Natural killer cell (primary cell): ENCODE measurements around the gene SSNA1. TPM values are rescaled to one million over a fixed set of nuclear protein-coding genes. Genes with fewer than 3 reads are reported as not detected.

Experiments used
- ATAC-seq, 3 donors: fragments of 150-1000 bp in 2 of 3; fragments of 200-7000 bp in 1 of 3; cut with Tn5 transposase; 1 replicate in 1 of 3; 2 replicates in 2 of 3; pipeline ENCODE4 v1.10.0; 2021; ENCODE audit warnings: mild to moderate bottlenecking in 2 of 3, moderate library complexity in 2 of 3
- DNase-seq, 2 donors: peaks; one replicate each; pipeline versions ENCODE4 v3.0.0 to v3.0.0-alpha.2; 2013 to 2021; ENCODE audit warnings: mixed read lengths in 1 of 2
- H3K27ac ChIP-seq: one replicate; pipeline ENCODE4 v1.5.1; 2013; ENCODE audit warnings: mild to moderate bottlenecking, low read length
- H3K27me3 ChIP-seq: one replicate; pipeline ENCODE4 v1.6.1; 2013; ENCODE audit warnings: low read length; ENCODE audit not compliant: control insufficient read depth, insufficient read depth
- H3K36me3 ChIP-seq: one replicate; pipeline ENCODE4 v1.6.1; 2013; ENCODE audit warnings: low read length; ENCODE audit not compliant: control insufficient read depth, insufficient read depth
- H3K4me1 ChIP-seq: one replicate; pipeline ENCODE4 v1.6.1; 2013; ENCODE audit warnings: low read length; ENCODE audit not compliant: control insufficient read depth, insufficient read depth
- H3K4me3 ChIP-seq: one replicate; pipeline ENCODE4 v1.5.1; 2013; ENCODE audit warnings: low read length
- H3K9me3 ChIP-seq: one replicate; pipeline ENCODE4 v1.6.1; 2013; ENCODE audit warnings: low read length; ENCODE audit not compliant: control insufficient read depth, insufficient read depth
- H3K27ac Mint-ChIP-seq, 2 donors: one replicate each; pipeline ENCODE4 v1.8.0; 2022; ENCODE audit warnings: mild to moderate bottlenecking in 2 of 2, mixed read lengths in 2 of 2, moderate library complexity in 1 of 2
- H3K27me3 Mint-ChIP-seq, 2 donors: one replicate each; pipeline ENCODE4 v1.8.0; 2022; ENCODE audit warnings: low read depth in 2 of 2, mixed read lengths in 2 of 2
- H3K36me3 Mint-ChIP-seq: one replicate; pipeline ENCODE4 v1.8.0; 2022; ENCODE audit warnings: mixed read lengths
- H3K4me1 Mint-ChIP-seq, 2 donors: one replicate each; pipeline ENCODE4 v1.8.0; 2022; ENCODE audit warnings: mixed read lengths in 2 of 2
- H3K4me3 Mint-ChIP-seq: one replicate; pipeline ENCODE4 v1.8.0; 2022; ENCODE audit warnings: mild to moderate bottlenecking, moderate library complexity, mixed read lengths
- H3K9me3 Mint-ChIP-seq, 2 donors: one replicate each; pipeline ENCODE4 v1.8.0; 2022; ENCODE audit warnings: mixed read lengths in 2 of 2
- WGBS: methylation state at CpG from one replicate; pipeline ENCODE4 v1.1.7; 2013; ENCODE audit warnings: missing lambda C conversion rate; ENCODE audit not compliant: insufficient coverage; 5-methylcytosine and 5-hydroxymethylcytosine counted together
- intact Hi-C: fragments of 100-400 bp; cut with micrococcal nuclease; formaldehyde crosslinking; loops from one replicate; pipeline ENCODE4 v1.14.2; 2022
- total RNA-seq, 4 donors: library from RNA; stranded (reverse); fragments of 120-200 nt in 1 of 4; gene quantifications; one replicate each; pipeline versions ENCODE4 v1.2.3 to v1.2.4, GENCODE V29; 2013 to 2022
- TF ChIP-seq, protein P1 (sequence below): fragments of 200-600 bp; IDR thresholded peaks from one replicate; pipeline ENCODE4 v1.8.0; 2022; ENCODE audit warnings: antibody characterized with exemption

Gene SSNA1
- total RNA-seq, 3 donors from 2014 or later (not counting 1 experiment from before 2014, with no cell fraction given), result 45.1 to 53.5 (median 52.2) TPM

DNA sequence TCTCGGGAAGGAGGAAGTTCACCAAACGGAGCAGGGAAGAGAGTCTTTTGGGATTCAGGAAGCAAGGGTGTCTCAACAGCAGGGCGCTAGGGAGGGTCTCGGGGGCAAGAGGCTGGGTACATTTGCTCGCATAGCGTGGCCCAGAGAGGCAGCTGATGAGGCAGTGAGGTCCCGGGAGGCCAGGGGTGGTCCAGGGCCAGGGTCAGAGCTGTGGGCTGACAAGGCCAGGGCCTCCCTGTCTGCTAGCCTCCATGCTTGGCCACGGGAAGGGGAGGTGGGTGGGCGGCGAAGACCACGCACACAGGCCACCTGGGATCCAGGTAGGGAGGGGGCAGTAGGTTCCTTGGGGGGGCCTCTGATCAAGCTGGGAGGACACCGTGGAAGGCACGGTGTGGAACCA lies 23.1 kb downstream of the SSNA1 start:
- DNase-seq, result no peak
- Histone ChIP-seq H3K4me1 (peaks cover 6% of the 10 kb centered on the region), H3K27ac (no peak overlapping the region), H3K9me3 (no peaks in the 10 kb centered on the region), H3K27me3 (no peaks in the 10 kb centered on the region), H3K36me3 (no peaks in the 10 kb centered on the region), H3K4me3 (no peak overlapping the region)
- Mint-ChIP-seq H3K27me3 (no peaks in the 10 kb centered on the region), H3K4me3 (no peak overlapping the region), H3K9me3 (no peaks in the 10 kb centered on the region), H3K27ac (no peak overlapping the region), H3K4me1 (peaks cover 16% of the 10 kb centered on the region in 2 donors), H3K36me3 (no peaks in the 10 kb centered on the region)
- intact Hi-C loops, result no loop called here
- no peak for ATAC-seq
- TF ChIP-seq, protein P1, sequence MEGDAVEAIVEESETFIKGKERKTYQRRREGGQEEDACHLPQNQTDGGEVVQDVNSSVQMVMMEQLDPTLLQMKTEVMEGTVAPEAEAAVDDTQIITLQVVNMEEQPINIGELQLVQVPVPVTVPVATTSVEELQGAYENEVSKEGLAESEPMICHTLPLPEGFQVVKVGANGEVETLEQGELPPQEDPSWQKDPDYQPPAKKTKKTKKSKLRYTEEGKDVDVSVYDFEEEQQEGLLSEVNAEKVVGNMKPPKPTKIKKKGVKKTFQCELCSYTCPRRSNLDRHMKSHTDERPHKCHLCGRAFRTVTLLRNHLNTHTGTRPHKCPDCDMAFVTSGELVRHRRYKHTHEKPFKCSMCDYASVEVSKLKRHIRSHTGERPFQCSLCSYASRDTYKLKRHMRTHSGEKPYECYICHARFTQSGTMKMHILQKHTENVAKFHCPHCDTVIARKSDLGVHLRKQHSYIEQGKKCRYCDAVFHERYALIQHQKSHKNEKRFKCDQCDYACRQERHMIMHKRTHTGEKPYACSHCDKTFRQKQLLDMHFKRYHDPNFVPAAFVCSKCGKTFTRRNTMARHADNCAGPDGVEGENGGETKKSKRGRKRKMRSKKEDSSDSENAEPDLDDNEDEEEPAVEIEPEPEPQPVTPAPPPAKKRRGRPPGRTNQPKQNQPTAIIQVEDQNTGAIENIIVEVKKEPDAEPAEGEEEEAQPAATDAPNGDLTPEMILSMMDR, result no peak
- WGBS, result 88% methylated on average over 13 of the region's 13 CpGs

DNA sequence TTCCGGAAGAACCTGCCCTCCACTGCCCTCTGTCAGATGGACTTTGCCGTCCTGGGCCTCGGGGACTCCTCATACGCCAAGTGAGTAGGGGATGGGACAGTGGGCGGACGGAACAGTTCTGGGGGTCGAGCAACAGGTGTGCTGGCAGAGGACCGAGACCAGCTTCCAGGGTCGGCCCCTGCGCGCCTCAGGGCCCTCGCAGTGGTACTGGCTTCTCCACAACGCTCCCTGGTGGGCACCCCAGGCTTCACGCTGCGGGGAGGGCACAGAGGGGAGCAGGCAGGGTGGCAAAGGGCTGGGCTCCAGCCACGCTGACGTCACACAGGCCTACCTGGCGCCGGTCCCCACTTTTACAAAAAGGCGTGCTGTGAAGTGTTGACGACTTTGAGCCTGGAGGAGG lies 24.0 kb downstream of the SSNA1 start:
- DNase-seq (no peak), ATAC-seq (no peak)
- H3K27ac ChIP-seq, result no peak overlapping the region
- intact Hi-C loops, result no loop called here
- no peaks in the 10 kb centered on the region for H3K36me3 ChIP-seq
- WGBS, result 94% methylated on average over 21 of the region's 21 CpGs
- no peaks in the 10 kb centered on the region for H3K9me3 ChIP-seq
- H3K36me3 Mint-ChIP-seq, result no peaks in the 10 kb centered on the region
- H3K9me3 Mint-ChIP-seq, result no peaks in the 10 kb centered on the region
- TF ChIP-seq, protein P1, result no peak
- H3K27me3 ChIP-seq, result no peaks in the 10 kb centered on the region
- no peak overlapping the region for H3K27ac Mint-ChIP-seq
- no peak overlapping the region for H3K4me3 ChIP-seq
- H3K4me1 ChIP-seq, result no peaks in the 10 kb centered on the region
- peaks cover 6% of the 10 kb centered on the region in 2 donors for H3K4me1 Mint-ChIP-seq
- H3K4me3 Mint-ChIP-seq, result no peak overlapping the region
- no peaks in the 10 kb centered on the region for H3K27me3 Mint-ChIP-seq

DNA sequence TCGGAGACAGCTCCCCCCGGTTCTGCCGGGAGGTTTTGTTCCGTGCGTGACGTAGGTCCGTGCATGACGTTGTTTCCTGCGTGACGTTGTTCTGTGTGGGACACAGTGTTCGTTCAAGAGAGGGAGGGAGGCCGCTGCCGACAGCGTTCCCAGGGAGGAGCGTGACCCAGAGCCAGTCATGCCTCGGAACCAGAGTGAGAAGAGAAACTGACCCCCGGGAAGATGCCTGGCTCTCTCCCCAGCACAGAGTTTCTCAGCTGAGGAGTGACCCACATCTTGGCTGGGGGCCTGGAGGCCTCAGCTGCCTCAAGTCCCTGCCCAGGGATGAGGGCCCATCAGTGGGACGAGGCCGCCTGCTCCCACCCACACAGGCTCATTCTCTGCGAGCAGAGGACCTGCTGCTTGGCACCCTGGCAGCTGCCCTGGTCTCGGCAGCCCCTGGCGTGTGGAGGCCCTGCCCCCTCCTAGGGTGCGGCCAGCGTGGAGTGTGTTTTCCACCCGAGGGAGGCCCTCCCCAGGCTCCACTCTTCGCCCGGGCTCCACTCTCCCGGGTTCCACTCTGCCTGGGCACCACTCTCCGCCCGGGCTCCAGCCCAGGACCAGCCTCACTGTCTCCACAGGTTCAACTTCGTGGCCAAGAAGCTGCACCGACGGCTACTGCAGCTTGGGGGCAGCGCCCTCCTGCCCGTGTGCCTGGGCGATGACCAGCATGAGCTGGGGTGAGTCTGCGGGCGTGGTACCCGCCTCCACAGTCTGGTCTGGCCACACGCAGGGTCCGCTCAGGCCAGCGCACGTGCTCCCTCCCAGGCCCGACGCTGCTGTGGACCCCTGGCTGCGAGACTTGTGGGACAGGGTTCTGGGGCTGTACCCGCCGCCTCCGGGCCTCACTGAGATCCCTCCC lies 24.9 kb downstream of the SSNA1 start:
- DNase-seq (no peak), ATAC-seq (no peak)
- H3K4me3 Mint-ChIP-seq, result no peak overlapping the region
- intact Hi-C loops, result no loop called here
- no peak overlapping the region for H3K27ac ChIP-seq
- H3K4me1 Mint-ChIP-seq, result peaks cover 3 to 6% of the 10 kb centered on the region in 2 donors
- TF ChIP-seq, protein P1, result no peak
- H3K4me3 ChIP-seq, result no peak overlapping the region
- H3K9me3 Mint-ChIP-seq, result no peaks in the 10 kb centered on the region
- no peak overlapping the region for H3K27ac Mint-ChIP-seq
- H3K27me3 Mint-ChIP-seq, result no peaks in the 10 kb centered on the region
- no peaks in the 10 kb centered on the region for H3K36me3 Mint-ChIP-seq
- no peaks in the 10 kb centered on the region for H3K4me1 ChIP-seq
- 95% methylated on average over 49 of the region's 49 CpGs for WGBS
- no peaks in the 10 kb centered on the region for H3K9me3 ChIP-seq
- no peaks in the 10 kb centered on the region for H3K27me3 ChIP-seq
- H3K36me3 ChIP-seq, result no peaks in the 10 kb centered on the region
